Mesenchymal stem cell (in vitro differentiated cells and primary cell): Measurements from ENCODE around the gene GRIP1.

ENCODE experiments used
- DNase-seq: peaks from one replicate; pipeline ENCODE4 v3.0.0-alpha.2; 2013
- H2AFZ ChIP-seq: one replicate; pipeline ENCODE4 v1.6.1; 2013; ENCODE audit warnings: low read depth, mild to moderate bottlenecking, control low read depth, inconsistent platforms, low read length, moderate library complexity
- H2AK5ac ChIP-seq: 2 replicates; pipeline ENCODE4 v1.6.1; 2013; ENCODE audit warnings: low read length, moderate library complexity, mild to moderate bottlenecking, inconsistent platforms; ENCODE audit not compliant: severe bottlenecking
- H2BK120ac ChIP-seq: one replicate; pipeline ENCODE4 v1.6.1; 2013; ENCODE audit warnings: low read depth, mild to moderate bottlenecking, inconsistent platforms, low read length, moderate library complexity
- H2BK12ac ChIP-seq, 2 experiments: one replicate each; pipeline ENCODE4 v1.6.1; 2013; ENCODE audit warnings: inconsistent platforms in 2 of 2, low read length in 2 of 2, mild to moderate bottlenecking in 2 of 2, moderate library complexity in 2 of 2, control low read depth in 1 of 2
- H2BK15ac ChIP-seq: one replicate; pipeline ENCODE4 v1.6.1; 2013; ENCODE audit warnings: mild to moderate bottlenecking, low read depth, inconsistent platforms; ENCODE audit not compliant: poor library complexity, severe bottlenecking
- H2BK5ac ChIP-seq: 2 replicates; pipeline ENCODE4 v1.6.1; 2013; ENCODE audit warnings: low read depth, mild to moderate bottlenecking, low read length, control low read depth, inconsistent platforms; ENCODE audit not compliant: poor library complexity, severe bottlenecking
- H3K14ac ChIP-seq, 2 experiments: one replicate each; pipeline ENCODE4 v1.6.1; 2013; ENCODE audit warnings: inconsistent platforms in 2 of 2, low read length in 2 of 2, control low read depth in 1 of 2, mild to moderate bottlenecking in 1 of 2, moderate library complexity in 1 of 2
- H3K18ac ChIP-seq, 2 experiments: one replicate each; pipeline ENCODE4 v1.6.1; 2013; ENCODE audit warnings: inconsistent platforms in 2 of 2, low read length in 2 of 2, control low read depth in 1 of 2, low read depth in 1 of 2, mild to moderate bottlenecking in 1 of 2
- H3K23ac ChIP-seq, 2 experiments: one replicate each; pipeline ENCODE4 v1.6.1; 2013; ENCODE audit warnings: inconsistent platforms in 2 of 2, low read length in 2 of 2, mild to moderate bottlenecking in 2 of 2, moderate library complexity in 2 of 2, control low read depth in 1 of 2
- H3K27ac ChIP-seq: 2 replicates; pipeline ENCODE4 v1.5.1; 2013; ENCODE audit warnings: mild to moderate bottlenecking, moderate library complexity, low read length, control low read depth, inconsistent platforms; ENCODE audit not compliant: poor library complexity, severe bottlenecking
- H3K27me3 ChIP-seq, 2 experiments: 2 replicates each; pipeline versions ENCODE4 v1.6.1 to v1.7.0; 2013; ENCODE audit warnings: low read length in 2 of 2, mild to moderate bottlenecking in 2 of 2, moderate library complexity in 2 of 2, control low read depth in 1 of 2, inconsistent platforms in 1 of 2; ENCODE audit not compliant: control insufficient read depth in 1 of 2, insufficient read depth in 1 of 2
- H3K36me3 ChIP-seq, 2 experiments: 2 replicates each; pipeline versions ENCODE4 v1.6.1 to v1.7.0; 2013; ENCODE audit warnings: low read length in 2 of 2, control low read depth in 1 of 2, inconsistent platforms in 1 of 2, low read depth in 1 of 2, mild to moderate bottlenecking in 1 of 2; ENCODE audit not compliant: insufficient read depth in 2 of 2, control insufficient read depth in 1 of 2
- H3K4ac ChIP-seq, 2 experiments: one replicate each; pipeline ENCODE4 v1.6.1; 2013; ENCODE audit warnings: inconsistent platforms in 2 of 2, low read length in 2 of 2, mild to moderate bottlenecking in 2 of 2, moderate library complexity in 2 of 2, control low read depth in 1 of 2, low read depth in 1 of 2
- H3K4me1 ChIP-seq: 2 replicates; pipeline ENCODE4 v1.6.1; 2013; ENCODE audit warnings: low read depth, low read length, control low read depth; ENCODE audit not compliant: control insufficient read depth, insufficient read depth
- H3K4me2 ChIP-seq: 2 replicates; pipeline ENCODE4 v1.6.1; 2013; ENCODE audit warnings: low read length, mild to moderate bottlenecking, inconsistent platforms; ENCODE audit not compliant: poor library complexity, severe bottlenecking
- H3K4me3 ChIP-seq, 2 experiments: 2 replicates each; pipeline versions ENCODE4 v1.5.1 to v1.7.0; 2013; ENCODE audit warnings: low read length in 2 of 2, mild to moderate bottlenecking in 2 of 2, control low read depth in 1 of 2, low read depth in 1 of 2; ENCODE audit not compliant: insufficient read depth in 1 of 2
- H3K79me1 ChIP-seq: replicated peaks from 2 replicates; pipeline ENCODE4 v1.6.1; 2013; ENCODE audit warnings: mild to moderate bottlenecking, control low read depth, low read length, inconsistent platforms; ENCODE audit not compliant: poor library complexity, severe bottlenecking
- H3K9ac ChIP-seq: 2 replicates; pipeline ENCODE4 v1.7.0; 2013; ENCODE audit warnings: mild to moderate bottlenecking, low read length, moderate library complexity
- H3K9me3 ChIP-seq: 2 replicates; pipeline ENCODE4 v1.7.0; 2013; ENCODE audit warnings: mild to moderate bottlenecking, low read length; ENCODE audit not compliant: control insufficient read depth
- H4K8ac ChIP-seq: one replicate; pipeline ENCODE4 v1.6.1; 2013; ENCODE audit warnings: inconsistent platforms, mild to moderate bottlenecking, low read length, moderate library complexity
- H4K91ac ChIP-seq: one replicate; pipeline ENCODE4 v1.6.1; 2013; ENCODE audit warnings: mild to moderate bottlenecking, low read length, inconsistent platforms
- WGBS: methylation state at CpG from one replicate; pipeline ENCODE4 v1.1.7; 2013; ENCODE audit warnings: mixed read lengths; 5-methylcytosine and 5-hydroxymethylcytosine counted together

The GRIP1 gene

DNA sequence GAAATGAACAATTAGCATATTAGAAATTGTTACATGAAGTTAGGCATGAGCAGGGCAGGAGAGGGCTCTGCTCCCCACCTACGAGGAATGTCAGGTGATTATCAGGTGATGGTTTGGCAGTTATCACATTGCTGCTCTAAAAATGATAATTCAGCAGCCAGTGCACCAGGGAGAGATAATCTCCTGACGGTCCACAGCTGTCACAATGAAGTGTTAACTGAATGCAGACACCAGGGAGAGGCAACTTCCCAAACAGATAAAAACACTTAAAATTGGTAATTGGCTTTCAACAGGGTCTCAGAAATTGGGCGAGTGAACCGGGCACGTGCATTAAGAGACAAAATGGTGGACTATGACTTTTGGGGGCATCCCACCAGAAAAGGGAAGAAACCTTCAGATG is 176.0 kb downstream of the GRIP1 start:
- Histone ChIP-seq H3K4ac (no peak overlapping the region), H3K4me1 (no peaks in the 10 kb centered on the region), H3K18ac (no peak overlapping the region), H3K79me1 (no peaks in the 10 kb centered on the region), H3K23ac (no peak overlapping the region), H2BK12ac (no peak overlapping the region), H4K91ac (no peak overlapping the region), H3K9me3 (no peaks in the 10 kb centered on the region), H2AK5ac (no peak overlapping the region), H3K4me2 (no peak overlapping the region), H2AFZ (no peak overlapping the region), H3K27ac (no peak overlapping the region), H2BK120ac (no peak overlapping the region), H2BK15ac (no peak overlapping the region), H2BK5ac (no peak overlapping the region), H4K8ac (no peak overlapping the region), H3K14ac (no peak overlapping the region), H3K9ac (no peak overlapping the region), H3K36me3 (no peaks in the 10 kb centered on the region), H3K4me3 (no peak overlapping the region), H3K27me3 (no peaks in the 10 kb centered on the region)
- 40% methylated on average over 5 of the region's 5 CpGs for WGBS
- DNase-seq: no peak

DNA sequence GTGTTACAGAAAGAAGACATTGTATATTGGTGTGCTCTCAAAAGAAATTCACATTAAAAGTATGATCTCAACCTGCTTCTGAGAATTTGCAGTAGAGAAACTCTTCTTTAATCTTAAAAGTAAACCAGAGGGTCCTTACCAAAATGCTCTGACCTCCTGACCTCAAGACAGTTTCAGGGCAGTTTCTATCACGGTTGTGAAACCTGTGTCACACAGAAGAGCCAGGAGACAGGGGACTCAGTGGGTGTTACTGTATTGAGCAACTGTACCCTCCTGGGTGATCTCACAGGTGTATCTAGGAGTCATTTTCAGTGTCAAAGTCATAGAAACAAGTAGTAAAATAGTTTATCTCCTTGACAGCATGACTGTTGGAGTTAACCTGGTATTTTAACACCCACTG is 178.0 kb downstream of the GRIP1 start:
- no peak overlapping the region for H3K14ac ChIP-seq
- H4K8ac ChIP-seq: no peak overlapping the region
- H3K4me3 ChIP-seq: no peak overlapping the region
- no peak overlapping the region for H3K18ac ChIP-seq
- no peak overlapping the region for H3K23ac ChIP-seq
- no peak overlapping the region for H2AFZ ChIP-seq
- no peak overlapping the region for H3K9ac ChIP-seq
- H3K27me3 ChIP-seq: peaks cover 0 to 13% of the 10 kb centered on the region in 2 experiments
- no peaks in the 10 kb centered on the region for H3K9me3 ChIP-seq
- no peak overlapping the region for H2AK5ac ChIP-seq
- H4K91ac ChIP-seq: no peak overlapping the region
- H3K27ac ChIP-seq: no peak overlapping the region
- no peak overlapping the region for H2BK15ac ChIP-seq
- 30% methylated on average over 1 of the region's 1 CpG for WGBS
- H2BK120ac ChIP-seq: no peak overlapping the region
- no peaks in the 10 kb centered on the region for H3K79me1 ChIP-seq
- H3K4ac ChIP-seq: no peak overlapping the region
- H3K4me1 ChIP-seq: no peaks in the 10 kb centered on the region
- no peak overlapping the region for H3K4me2 ChIP-seq
- no peak overlapping the region for H2BK5ac ChIP-seq
- no peaks in the 10 kb centered on the region for H3K36me3 ChIP-seq
- DNase-seq: no peak
- no peak overlapping the region for H2BK12ac ChIP-seq

DNA sequence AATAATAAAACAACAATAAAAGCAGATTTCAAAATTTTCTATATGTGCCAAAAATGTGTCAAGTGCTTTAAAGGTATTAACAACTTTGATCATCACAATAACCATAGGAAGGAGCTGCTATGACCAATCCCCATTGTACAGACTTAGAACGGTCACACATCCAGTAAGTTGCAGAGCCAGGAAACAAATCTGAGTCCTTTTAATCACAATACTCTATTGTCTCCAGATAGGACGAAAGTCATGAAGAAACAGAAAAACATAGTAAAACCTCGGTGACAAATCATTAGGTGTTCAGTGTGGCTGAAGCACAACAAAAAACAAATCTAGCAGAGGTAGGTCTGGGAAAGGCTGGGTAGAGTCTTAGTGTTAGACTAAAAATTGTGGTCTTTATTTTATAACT is 178.8 kb downstream of the GRIP1 start:
- Histone ChIP-seq H2AFZ (no peak overlapping the region), H2BK5ac (no peak overlapping the region), H3K9me3 (no peaks in the 10 kb centered on the region), H3K23ac (no peak overlapping the region), H4K91ac (no peak overlapping the region), H3K4me2 (no peak overlapping the region), H2AK5ac (no peak overlapping the region), H3K18ac (no peak overlapping the region), H3K4me1 (no peaks in the 10 kb centered on the region), H3K4me3 (no peak overlapping the region), H2BK12ac (no peak overlapping the region), H4K8ac (no peak overlapping the region), H3K14ac (no peak overlapping the region), H3K4ac (no peak overlapping the region), H3K9ac (no peak overlapping the region), H2BK15ac (no peak overlapping the region), H3K27ac (no peak overlapping the region), H2BK120ac (no peak overlapping the region), H3K79me1 (no peaks in the 10 kb centered on the region), H3K27me3 (peaks cover 0 to 13% of the 10 kb centered on the region in 2 experiments), H3K36me3 (no peaks in the 10 kb centered on the region)
- WGBS: 71% methylated on average over 3 of the region's 3 CpGs
- no peak for DNase-seq

DNA sequence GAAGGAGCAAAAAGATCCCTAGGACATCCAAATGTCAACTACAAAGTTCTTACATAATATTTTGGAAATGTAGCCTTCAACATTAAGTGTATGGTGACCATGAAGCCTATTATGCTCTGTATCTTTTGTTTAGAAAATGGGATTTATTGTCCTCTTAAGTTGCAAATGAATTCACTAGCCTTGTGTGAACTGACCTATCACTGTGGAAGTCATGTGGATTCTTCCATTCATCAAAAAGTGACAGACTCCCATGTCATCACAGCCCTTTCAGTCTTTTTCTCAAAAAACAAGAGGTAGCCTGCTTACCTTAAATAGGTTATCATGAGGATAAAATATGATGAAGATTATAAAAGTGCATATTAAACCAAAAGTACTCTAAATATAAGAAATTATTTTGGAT is 179.9 kb downstream of the GRIP1 start:
- no peak overlapping the region for H4K91ac ChIP-seq
- H3K9me3 ChIP-seq: no peaks in the 10 kb centered on the region
- H3K27ac ChIP-seq: no peak overlapping the region

More for the DNA sequence above, 179.9 kb downstream of the GRIP1 start:
- Histone ChIP-seq H3K9ac (no peak overlapping the region), H2BK12ac (no peak overlapping the region), H3K14ac (no peak overlapping the region), H3K4me3 (no peak overlapping the region), H2AFZ (no peak overlapping the region), H2BK15ac (no peak overlapping the region), H3K18ac (no peak overlapping the region), H3K4me2 (no peak overlapping the region), H2BK120ac (no peak overlapping the region), H3K4ac (no peak overlapping the region), H3K23ac (no peak overlapping the region), H3K79me1 (no peaks in the 10 kb centered on the region), H4K8ac (no peak overlapping the region), H3K27me3 (peaks cover 0 to 13% of the 10 kb centered on the region in 2 experiments), H2BK5ac (no peak overlapping the region), H2AK5ac (no peak overlapping the region), H3K36me3 (no peaks in the 10 kb centered on the region), H3K4me1 (no peaks in the 10 kb centered on the region)
- no peak for DNase-seq
